HFFc6 (cell line): Measurements from ENCODE around the gene ATXN1. TPM values are rescaled to one million over a fixed set of nuclear protein-coding genes. Genes with fewer than 3 reads are reported as not detected.

ENCODE experiments used
- DNase-seq: peaks from one replicate; pipeline ENCODE4 v3.0.0-alpha.2; 2018
- H3K27ac Mint-ChIP-seq: 2 replicates; pipeline ENCODE4 v1.8.0; 2020; ENCODE audit warnings: mild to moderate bottlenecking, mixed read lengths
- H3K27me3 Mint-ChIP-seq: 2 replicates; pipeline ENCODE4 v1.8.0; 2021; ENCODE audit warnings: mild to moderate bottlenecking, moderate library complexity, mixed read lengths; ENCODE audit not compliant: insufficient read depth
- H3K36me3 Mint-ChIP-seq: 2 replicates; pipeline ENCODE4 v1.8.0; 2021; ENCODE audit warnings: low read depth, mixed read lengths
- H3K4me1 Mint-ChIP-seq: 2 replicates; pipeline ENCODE4 v1.8.0; 2020; ENCODE audit warnings: low read depth, mixed read lengths
- H3K4me3 Mint-ChIP-seq: 2 replicates; pipeline ENCODE4 v1.8.0; 2020; ENCODE audit warnings: mild to moderate bottlenecking, moderate library complexity, mixed read lengths
- H3K9me3 Mint-ChIP-seq: 2 replicates; pipeline ENCODE4 v1.8.0; 2020; ENCODE audit warnings: mild to moderate bottlenecking, mixed read lengths
- total RNA-seq, 6 experiments: library from RNA; stranded (reverse); fragmentation: NEBNext Ultra II Directional; extraction: Animal tissue kit (Norgen Biotek cat#: 25700); gene quantifications; 2 replicates in 1 of 6; 3 replicates in 5 of 6; pipeline ENCODE4 v1.2.3, GENCODE V29; 2021
- TF ChIP-seq, protein P1 (sequence below): fragments of 200-600 bp; sonication (generic); IDR thresholded peaks from 2 replicates; pipeline ENCODE4 v1.5.0; 2021; ENCODE audit warnings: antibody characterized with exemption, mild to moderate bottlenecking

ATXN1 gene
- total RNA-seq, 6 experiments from 2014 or later: 28.2 to 41.5 (median 30.5) TPM

DNA sequence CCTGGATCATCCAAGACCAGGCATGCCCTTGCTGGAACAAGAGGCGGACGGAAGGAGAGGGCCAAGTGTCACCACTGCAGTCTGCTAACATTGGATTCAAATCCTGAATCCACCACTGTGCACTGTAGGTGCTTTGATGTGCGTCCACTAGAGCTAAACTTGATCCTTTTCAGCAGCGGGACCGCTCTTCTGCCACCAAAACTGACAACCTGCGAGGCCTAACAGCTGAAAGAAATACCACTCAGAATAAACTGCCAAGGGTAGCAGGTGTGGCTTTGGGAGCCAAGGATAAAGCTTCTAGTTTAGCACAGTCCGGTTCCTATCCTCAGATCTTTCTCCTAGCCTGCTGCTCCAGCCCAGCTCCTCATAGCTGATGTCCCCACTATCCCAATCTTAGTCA, 108.0 kb downstream of the ATXN1 start:
- Mint-ChIP-seq H3K27ac (no peak overlapping the region), H3K9me3 (no peaks in the 10 kb centered on the region), H3K4me1 (peaks cover 15% of the 10 kb centered on the region), H3K4me3 (no peak overlapping the region), H3K36me3 (peaks cover 30% of the 10 kb centered on the region), H3K27me3 (no peaks in the 10 kb centered on the region; the same call in 1 of the 2 replicates)
- TF ChIP-seq, protein P1, sequence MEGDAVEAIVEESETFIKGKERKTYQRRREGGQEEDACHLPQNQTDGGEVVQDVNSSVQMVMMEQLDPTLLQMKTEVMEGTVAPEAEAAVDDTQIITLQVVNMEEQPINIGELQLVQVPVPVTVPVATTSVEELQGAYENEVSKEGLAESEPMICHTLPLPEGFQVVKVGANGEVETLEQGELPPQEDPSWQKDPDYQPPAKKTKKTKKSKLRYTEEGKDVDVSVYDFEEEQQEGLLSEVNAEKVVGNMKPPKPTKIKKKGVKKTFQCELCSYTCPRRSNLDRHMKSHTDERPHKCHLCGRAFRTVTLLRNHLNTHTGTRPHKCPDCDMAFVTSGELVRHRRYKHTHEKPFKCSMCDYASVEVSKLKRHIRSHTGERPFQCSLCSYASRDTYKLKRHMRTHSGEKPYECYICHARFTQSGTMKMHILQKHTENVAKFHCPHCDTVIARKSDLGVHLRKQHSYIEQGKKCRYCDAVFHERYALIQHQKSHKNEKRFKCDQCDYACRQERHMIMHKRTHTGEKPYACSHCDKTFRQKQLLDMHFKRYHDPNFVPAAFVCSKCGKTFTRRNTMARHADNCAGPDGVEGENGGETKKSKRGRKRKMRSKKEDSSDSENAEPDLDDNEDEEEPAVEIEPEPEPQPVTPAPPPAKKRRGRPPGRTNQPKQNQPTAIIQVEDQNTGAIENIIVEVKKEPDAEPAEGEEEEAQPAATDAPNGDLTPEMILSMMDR: no peak
- no peak for DNase-seq

DNA sequence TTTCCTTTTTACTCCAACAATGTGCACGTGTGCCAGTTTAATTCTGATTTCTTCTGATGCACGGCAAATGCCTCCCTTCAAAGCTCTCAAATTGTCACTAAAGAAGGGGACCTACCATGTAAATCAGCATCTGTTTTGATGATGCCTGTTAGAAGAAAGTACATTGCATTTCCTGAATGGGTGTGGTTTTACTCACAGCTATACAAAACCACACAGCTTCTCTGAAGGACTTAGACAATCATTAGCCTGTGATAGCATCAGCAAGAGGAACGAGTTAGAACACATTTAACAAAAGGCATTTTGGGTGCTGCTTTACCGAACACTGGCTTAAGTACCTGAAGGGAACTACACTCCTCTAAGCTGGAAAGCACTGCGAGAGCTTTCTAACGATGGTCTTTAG, 109.4 kb downstream of the ATXN1 start:
- no peak overlapping the region for H3K27ac Mint-ChIP-seq

DNA sequence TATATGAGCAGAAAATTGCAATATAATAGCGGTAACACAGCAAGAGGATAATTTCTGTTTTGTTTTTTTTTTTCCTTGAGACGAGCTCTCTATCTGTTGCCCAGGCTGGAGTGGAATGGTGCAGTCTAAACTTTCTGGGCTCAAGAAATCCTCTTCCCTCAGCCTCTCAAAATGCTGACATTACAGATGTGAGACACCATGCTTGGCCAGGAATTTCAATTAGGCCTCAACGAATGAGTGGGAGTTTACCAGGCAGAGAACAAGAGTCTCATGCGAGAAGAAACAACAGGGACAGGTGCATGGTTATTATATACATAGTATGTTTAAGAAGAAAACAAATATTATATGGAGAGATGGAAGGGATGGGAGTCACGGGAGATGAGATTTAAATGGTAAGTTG, 111.4 kb downstream of the ATXN1 start:
- Mint-ChIP-seq H3K9me3 (no peaks in the 10 kb centered on the region), H3K36me3 (peaks cover 17% of the 10 kb centered on the region), H3K27ac (no peak overlapping the region), H3K27me3 (no peaks in the 10 kb centered on the region), H3K4me3 (no peak overlapping the region), H3K4me1 (peaks cover 15% of the 10 kb centered on the region)
- TF ChIP-seq, protein P1: no peak
- DNase-seq: no peak

More for the DNA sequence above, 109.4 kb downstream of the ATXN1 start:
- no peaks in the 10 kb centered on the region for H3K9me3 Mint-ChIP-seq
- H3K4me3 Mint-ChIP-seq: no peak overlapping the region
- peaks cover 15% of the 10 kb centered on the region for H3K4me1 Mint-ChIP-seq
- no peak for DNase-seq
- H3K27me3 Mint-ChIP-seq: no peaks in the 10 kb centered on the region
- TF ChIP-seq, protein P1: no peak
- H3K36me3 Mint-ChIP-seq: peaks cover 19% of the 10 kb centered on the region

DNA sequence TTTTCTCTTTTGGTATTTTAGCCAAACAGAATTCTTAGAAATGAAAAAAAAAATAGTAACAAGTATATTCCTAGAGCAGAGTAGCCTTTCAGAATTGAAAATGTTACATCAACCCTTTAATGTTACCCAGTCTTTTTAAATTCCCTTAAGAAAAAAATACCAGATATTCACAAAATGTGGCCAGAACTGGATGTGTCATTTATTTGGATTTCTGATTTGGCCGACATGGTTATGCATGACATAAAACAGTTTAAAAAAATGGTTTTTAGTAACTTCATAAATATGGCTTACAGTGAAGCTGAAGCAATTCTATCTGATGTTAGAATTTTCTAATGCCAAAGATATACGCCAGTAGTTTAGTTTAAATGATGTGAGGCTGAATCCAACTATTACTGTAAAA, 112.0 kb downstream of the ATXN1 start:
- Mint-ChIP-seq H3K36me3 (peaks cover 20% of the 10 kb centered on the region), H3K27ac (no peak overlapping the region), H3K4me3 (no peak overlapping the region), H3K9me3 (no peaks in the 10 kb centered on the region), H3K27me3 (no peaks in the 10 kb centered on the region), H3K4me1 (peaks cover 15% of the 10 kb centered on the region)
- TF ChIP-seq, protein P1: no peak
- no peak for DNase-seq

DNA sequence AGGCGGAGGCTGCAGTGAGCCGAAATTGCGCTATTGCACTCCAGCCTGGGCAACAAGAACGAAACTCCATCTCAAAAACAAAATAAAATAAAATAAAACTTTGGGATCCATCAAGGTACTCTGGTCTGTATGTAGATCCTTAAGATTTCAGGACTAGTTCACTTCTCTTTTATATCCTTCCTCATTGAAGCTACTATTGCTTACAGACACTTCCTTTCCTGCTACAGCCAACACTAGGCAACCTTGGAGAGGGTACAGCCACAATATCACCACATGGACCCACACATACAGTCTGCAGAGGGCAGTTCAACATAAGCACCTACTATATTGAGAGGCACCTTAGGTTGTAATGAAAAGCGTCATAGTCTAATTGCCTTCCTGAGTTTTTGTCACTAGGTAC, 113.3 kb downstream of the ATXN1 start:
- no peaks in the 10 kb centered on the region for H3K9me3 Mint-ChIP-seq
- peaks cover 15% of the 10 kb centered on the region for H3K4me1 Mint-ChIP-seq
- H3K27ac Mint-ChIP-seq: no peak overlapping the region
- H3K4me3 Mint-ChIP-seq: no peak overlapping the region
- TF ChIP-seq, protein P1: no peak
- DNase-seq: no peak
- no peaks in the 10 kb centered on the region for H3K27me3 Mint-ChIP-seq
- peaks cover 25% of the 10 kb centered on the region for H3K36me3 Mint-ChIP-seq

DNA sequence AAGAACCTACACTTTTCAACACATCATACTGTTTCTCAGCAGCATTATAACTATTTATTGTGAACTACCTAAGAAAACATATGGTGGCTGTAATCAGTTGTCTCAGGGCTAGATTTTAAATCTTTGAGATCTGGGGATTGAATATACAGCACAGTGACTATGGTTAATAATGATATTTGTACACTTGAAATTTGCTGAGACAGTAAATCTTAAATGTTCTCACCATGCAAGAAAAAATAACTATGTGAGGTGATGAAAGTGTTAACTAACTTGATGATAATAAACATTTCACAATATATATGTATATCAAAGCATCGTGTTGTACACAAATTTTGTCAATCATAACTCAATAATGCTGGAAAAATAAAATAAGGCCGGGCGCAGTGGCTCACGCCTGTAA, 113.8 kb downstream of the ATXN1 start:
- H3K27ac Mint-ChIP-seq: no peak overlapping the region
- H3K9me3 Mint-ChIP-seq: no peaks in the 10 kb centered on the region
- DNase-seq: no peak
- H3K36me3 Mint-ChIP-seq: peaks cover 21% of the 10 kb centered on the region
- no peak overlapping the region for H3K4me3 Mint-ChIP-seq
- TF ChIP-seq, protein P1: no peak
- peaks cover 12% of the 10 kb centered on the region for H3K4me1 Mint-ChIP-seq
- no peaks in the 10 kb centered on the region for H3K27me3 Mint-ChIP-seq
